ENCODE data around the gene ZNRF3.

ZNRF3 gene

DNA sequence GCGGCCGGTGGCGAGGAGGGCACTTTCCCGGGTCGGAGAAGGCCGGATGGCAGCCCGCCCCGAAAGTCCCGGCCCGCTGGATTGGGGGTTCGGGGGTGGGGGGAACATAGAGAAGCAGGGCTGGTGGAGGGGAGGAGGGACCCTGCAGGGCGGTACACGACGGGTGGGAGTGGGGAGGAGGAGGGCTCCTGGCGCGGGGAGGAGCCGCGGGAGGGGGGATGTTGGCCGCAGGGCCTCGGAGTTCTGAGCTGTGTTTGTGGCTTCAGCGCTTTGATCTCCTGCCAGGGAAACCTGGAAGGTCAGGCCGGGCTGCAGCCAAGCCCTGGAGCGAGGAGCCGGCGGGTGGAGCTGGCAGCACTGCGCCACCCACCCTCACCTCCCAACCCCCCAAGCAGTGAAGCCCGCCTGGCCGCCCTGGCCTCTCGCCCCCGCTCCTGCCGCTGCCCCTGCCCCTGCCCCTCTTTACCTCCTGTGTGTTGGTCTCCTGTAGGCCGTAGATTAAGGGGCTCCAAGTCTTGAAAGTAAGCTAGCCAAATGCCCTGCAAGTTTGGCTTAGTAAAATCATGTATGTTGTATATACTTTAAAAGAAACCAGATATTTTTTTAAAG, 147.3 kb downstream of the ZNRF3 start (continued):
- TF ChIP-seq ZNF510 (tag by site-specific recombination; IDR thresholded peaks at IDR 0.05; ENCODE audit: insufficient replicate concordance) (no peak), ZNF366 (tag by site-specific recombination; conservative IDR thresholded peaks at IDR 0.05) (no peak), BCL11A (tag by site-specific recombination; IDR thresholded peaks at IDR 0.05; ENCODE audit: low read depth) (0 out of 2 replicates have a peak, but pooled peaks have one; percentile 33), ZNF391 (tag by site-specific recombination; IDR thresholded peaks at IDR 0.05; ENCODE audit: borderline replicate concordance, low read depth) (0 out of 2 replicates have a peak, but pooled peaks have one; percentile 16), ZBTB21 (tag by site-specific recombination; IDR thresholded peaks at IDR 0.05) (no peak), ZNF837 (tag by site-specific recombination; IDR thresholded peaks at IDR 0.05) (no peak), KLF7 (tag by site-specific recombination; IDR thresholded peaks at IDR 0.05; ENCODE audit: borderline replicate concordance) (peak; percentile 29; the same call in 1 of the 2 replicates), ZBTB20 (tag by site-specific recombination; IDR thresholded peaks at IDR 0.05) (peak; percentile 65), ZNF624 (tag by site-specific recombination; IDR thresholded peaks at IDR 0.05) (no peak), ZBTB48 (tag by site-specific recombination; IDR thresholded peaks at IDR 0.05) (0 out of 2 replicates have a peak, but pooled peaks have one; percentile 32), ZEB2 (tag by site-specific recombination; IDR thresholded peaks at IDR 0.05) (0 out of 2 replicates have a peak, but pooled peaks have one; percentile 19), YY1 (tag by site-specific recombination; IDR thresholded peaks at IDR 0.05) (no peak), ZFP3 (tag by site-specific recombination; IDR thresholded peaks at IDR 0.05; ENCODE audit: low read depth) (no peak), ZNF658 (tag by site-specific recombination; IDR thresholded peaks at IDR 0.05) (no peak), ZNF404 (tag by site-specific recombination; IDR thresholded peaks at IDR 0.05) (no peak), ZIC2 (tag by site-specific recombination; IDR thresholded peaks at IDR 0.05) (peak; percentile 91), GFI1B (tag by site-specific recombination; IDR thresholded peaks at IDR 0.05) (no peak)
- TF ChIP-seq, protein P1, sequence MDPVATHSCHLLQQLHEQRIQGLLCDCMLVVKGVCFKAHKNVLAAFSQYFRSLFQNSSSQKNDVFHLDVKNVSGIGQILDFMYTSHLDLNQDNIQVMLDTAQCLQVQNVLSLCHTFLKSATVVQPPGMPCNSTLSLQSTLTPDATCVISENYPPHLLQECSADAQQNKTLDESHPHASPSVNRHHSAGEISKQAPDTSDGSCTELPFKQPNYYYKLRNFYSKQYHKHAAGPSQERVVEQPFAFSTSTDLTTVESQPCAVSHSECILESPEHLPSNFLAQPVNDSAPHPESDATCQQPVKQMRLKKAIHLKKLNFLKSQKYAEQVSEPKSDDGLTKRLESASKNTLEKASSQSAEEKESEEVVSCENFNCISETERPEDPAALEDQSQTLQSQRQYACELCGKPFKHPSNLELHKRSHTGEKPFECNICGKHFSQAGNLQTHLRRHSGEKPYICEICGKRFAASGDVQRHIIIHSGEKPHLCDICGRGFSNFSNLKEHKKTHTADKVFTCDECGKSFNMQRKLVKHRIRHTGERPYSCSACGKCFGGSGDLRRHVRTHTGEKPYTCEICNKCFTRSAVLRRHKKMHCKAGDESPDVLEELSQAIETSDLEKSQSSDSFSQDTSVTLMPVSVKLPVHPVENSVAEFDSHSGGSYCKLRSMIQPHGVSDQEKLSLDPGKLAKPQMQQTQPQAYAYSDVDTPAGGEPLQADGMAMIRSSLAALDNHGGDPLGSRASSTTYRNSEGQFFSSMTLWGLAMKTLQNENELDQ (tag by site-specific recombination; IDR thresholded peaks at IDR 0.05; ENCODE audit: low read depth), result no peak
- TF ChIP-seq, protein P2, sequence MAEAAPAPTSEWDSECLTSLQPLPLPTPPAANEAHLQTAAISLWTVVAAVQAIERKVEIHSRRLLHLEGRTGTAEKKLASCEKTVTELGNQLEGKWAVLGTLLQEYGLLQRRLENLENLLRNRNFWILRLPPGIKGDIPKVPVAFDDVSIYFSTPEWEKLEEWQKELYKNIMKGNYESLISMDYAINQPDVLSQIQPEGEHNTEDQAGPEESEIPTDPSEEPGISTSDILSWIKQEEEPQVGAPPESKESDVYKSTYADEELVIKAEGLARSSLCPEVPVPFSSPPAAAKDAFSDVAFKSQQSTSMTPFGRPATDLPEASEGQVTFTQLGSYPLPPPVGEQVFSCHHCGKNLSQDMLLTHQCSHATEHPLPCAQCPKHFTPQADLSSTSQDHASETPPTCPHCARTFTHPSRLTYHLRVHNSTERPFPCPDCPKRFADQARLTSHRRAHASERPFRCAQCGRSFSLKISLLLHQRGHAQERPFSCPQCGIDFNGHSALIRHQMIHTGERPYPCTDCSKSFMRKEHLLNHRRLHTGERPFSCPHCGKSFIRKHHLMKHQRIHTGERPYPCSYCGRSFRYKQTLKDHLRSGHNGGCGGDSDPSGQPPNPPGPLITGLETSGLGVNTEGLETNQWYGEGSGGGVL (tag by site-specific recombination; IDR thresholded peaks at IDR 0.05), result peak; percentile 96
- TF ChIP-seq, protein P3, sequence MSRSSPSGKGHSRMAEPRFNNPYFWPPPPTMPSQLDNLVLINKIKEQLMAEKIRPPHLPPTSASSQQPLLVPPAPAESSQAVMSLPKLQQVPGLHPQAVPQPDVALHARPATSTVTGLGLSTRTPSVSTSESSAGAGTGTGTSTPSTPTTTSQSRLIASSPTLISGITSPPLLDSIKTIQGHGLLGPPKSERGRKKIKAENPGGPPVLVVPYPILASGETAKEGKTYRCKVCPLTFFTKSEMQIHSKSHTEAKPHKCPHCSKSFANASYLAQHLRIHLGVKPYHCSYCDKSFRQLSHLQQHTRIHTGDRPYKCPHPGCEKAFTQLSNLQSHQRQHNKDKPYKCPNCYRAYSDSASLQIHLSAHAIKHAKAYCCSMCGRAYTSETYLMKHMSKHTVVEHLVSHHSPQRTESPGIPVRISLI (tag by site-specific recombination; IDR thresholded peaks at IDR 0.05), result no peak
- TF ChIP-seq, protein P4, sequence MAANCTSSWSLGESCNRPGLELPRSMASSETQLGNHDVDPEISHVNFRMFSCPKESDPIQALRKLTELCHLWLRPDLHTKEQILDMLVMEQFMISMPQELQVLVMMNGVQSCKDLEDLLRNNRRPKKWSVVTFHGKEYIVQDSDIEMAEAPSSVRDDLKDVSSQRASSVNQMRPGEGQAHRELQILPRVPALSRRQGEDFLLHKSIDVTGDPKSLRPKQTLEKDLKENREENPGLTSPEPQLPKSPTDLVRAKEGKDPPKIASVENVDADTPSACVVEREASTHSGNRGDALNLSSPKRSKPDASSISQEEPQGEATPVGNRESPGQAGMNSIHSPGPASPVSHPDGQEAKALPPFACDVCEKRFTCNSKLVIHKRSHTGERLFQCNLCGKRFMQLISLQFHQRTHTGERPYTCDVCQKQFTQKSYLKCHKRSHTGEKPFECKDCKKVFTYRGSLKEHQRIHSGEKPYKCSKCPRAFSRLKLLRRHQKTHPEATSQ (tag by site-specific recombination; IDR thresholded peaks at IDR 0.05), result no peak; the same call in 1 of the 2 replicates
- TF ChIP-seq, protein P5, sequence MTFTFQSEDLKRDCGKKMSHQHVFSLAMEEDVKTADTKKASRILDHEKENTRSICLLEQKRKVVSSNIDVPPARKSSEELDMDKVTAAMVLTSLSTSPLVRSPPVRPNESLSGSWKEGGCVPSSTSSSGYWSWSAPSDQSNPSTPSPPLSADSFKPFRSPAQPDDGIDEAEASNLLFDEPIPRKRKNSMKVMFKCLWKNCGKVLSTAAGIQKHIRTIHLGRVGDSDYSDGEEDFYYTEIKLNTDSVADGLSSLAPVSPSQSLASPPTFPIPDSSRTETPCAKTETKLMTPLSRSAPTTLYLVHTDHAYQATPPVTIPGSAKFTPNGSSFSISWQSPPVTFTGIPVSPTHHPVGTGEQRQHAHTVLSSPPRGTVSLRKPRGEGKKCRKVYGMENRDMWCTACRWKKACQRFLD (tag by site-specific recombination; IDR thresholded peaks at IDR 0.05), result no peak
- TF ChIP-seq, protein P6, sequence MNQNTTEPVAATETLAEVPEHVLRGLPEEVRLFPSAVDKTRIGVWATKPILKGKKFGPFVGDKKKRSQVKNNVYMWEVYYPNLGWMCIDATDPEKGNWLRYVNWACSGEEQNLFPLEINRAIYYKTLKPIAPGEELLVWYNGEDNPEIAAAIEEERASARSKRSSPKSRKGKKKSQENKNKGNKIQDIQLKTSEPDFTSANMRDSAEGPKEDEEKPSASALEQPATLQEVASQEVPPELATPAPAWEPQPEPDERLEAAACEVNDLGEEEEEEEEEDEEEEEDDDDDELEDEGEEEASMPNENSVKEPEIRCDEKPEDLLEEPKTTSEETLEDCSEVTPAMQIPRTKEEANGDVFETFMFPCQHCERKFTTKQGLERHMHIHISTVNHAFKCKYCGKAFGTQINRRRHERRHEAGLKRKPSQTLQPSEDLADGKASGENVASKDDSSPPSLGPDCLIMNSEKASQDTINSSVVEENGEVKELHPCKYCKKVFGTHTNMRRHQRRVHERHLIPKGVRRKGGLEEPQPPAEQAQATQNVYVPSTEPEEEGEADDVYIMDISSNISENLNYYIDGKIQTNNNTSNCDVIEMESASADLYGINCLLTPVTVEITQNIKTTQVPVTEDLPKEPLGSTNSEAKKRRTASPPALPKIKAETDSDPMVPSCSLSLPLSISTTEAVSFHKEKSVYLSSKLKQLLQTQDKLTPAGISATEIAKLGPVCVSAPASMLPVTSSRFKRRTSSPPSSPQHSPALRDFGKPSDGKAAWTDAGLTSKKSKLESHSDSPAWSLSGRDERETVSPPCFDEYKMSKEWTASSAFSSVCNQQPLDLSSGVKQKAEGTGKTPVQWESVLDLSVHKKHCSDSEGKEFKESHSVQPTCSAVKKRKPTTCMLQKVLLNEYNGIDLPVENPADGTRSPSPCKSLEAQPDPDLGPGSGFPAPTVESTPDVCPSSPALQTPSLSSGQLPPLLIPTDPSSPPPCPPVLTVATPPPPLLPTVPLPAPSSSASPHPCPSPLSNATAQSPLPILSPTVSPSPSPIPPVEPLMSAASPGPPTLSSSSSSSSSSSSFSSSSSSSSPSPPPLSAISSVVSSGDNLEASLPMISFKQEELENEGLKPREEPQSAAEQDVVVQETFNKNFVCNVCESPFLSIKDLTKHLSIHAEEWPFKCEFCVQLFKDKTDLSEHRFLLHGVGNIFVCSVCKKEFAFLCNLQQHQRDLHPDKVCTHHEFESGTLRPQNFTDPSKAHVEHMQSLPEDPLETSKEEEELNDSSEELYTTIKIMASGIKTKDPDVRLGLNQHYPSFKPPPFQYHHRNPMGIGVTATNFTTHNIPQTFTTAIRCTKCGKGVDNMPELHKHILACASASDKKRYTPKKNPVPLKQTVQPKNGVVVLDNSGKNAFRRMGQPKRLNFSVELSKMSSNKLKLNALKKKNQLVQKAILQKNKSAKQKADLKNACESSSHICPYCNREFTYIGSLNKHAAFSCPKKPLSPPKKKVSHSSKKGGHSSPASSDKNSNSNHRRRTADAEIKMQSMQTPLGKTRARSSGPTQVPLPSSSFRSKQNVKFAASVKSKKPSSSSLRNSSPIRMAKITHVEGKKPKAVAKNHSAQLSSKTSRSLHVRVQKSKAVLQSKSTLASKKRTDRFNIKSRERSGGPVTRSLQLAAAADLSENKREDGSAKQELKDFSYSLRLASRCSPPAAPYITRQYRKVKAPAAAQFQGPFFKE (tag by site-specific recombination; IDR thresholded peaks at IDR 0.05; ENCODE audit: borderline replicate concordance), result no peak
- TF ChIP-seq, protein P7, sequence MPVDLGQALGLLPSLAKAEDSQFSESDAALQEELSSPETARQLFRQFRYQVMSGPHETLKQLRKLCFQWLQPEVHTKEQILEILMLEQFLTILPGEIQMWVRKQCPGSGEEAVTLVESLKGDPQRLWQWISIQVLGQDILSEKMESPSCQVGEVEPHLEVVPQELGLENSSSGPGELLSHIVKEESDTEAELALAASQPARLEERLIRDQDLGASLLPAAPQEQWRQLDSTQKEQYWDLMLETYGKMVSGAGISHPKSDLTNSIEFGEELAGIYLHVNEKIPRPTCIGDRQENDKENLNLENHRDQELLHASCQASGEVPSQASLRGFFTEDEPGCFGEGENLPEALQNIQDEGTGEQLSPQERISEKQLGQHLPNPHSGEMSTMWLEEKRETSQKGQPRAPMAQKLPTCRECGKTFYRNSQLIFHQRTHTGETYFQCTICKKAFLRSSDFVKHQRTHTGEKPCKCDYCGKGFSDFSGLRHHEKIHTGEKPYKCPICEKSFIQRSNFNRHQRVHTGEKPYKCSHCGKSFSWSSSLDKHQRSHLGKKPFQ (tag by site-specific recombination; IDR thresholded peaks at IDR 0.05), result peak; percentile 35; the same call in 1 of the 2 replicates
